Mesendoderm (in vitro differentiated cells): ENCODE measurements around the gene FKBP15.

Experiments used
- DNase-seq: peaks from one replicate; pipeline ENCODE4 v3.0.0; 2013
- H2AK5ac ChIP-seq: 2 replicates; pipeline ENCODE4 v1.6.1; 2013; ENCODE audit warnings: low read length, inconsistent platforms
- H2BK120ac ChIP-seq: 2 replicates; pipeline ENCODE4 v1.6.1; 2013; ENCODE audit warnings: low read depth, mild to moderate bottlenecking, low read length, moderate library complexity, mixed read lengths
- H2BK15ac ChIP-seq: replicated peaks from 2 replicates; pipeline ENCODE4 v1.6.1; 2013; ENCODE audit warnings: low read depth, mild to moderate bottlenecking, moderate library complexity
- H2BK5ac ChIP-seq: 2 replicates; pipeline ENCODE4 v1.6.1; 2013; ENCODE audit warnings: low read length, inconsistent platforms
- H3K18ac ChIP-seq: 2 replicates; pipeline ENCODE4 v1.6.1; 2013; ENCODE audit warnings: mild to moderate bottlenecking, low read length, mixed read lengths
- H3K23ac ChIP-seq: one replicate; pipeline ENCODE4 v1.6.1; 2013; ENCODE audit warnings: low read length
- H3K27ac ChIP-seq: 2 replicates; pipeline ENCODE4 v1.5.1; 2013; ENCODE audit warnings: low read depth, mild to moderate bottlenecking, inconsistent platforms, low read length, moderate library complexity
- H3K27me3 ChIP-seq: 2 replicates; pipeline ENCODE4 v1.6.1; 2013; ENCODE audit warnings: low read length, control low read depth, mild to moderate bottlenecking, inconsistent platforms; ENCODE audit not compliant: insufficient read depth, poor library complexity
- H3K36me3 ChIP-seq: 2 replicates; pipeline ENCODE4 v1.6.1; 2013; ENCODE audit warnings: low read length, inconsistent platforms; ENCODE audit not compliant: control insufficient read depth, insufficient read depth
- H3K4ac ChIP-seq: one replicate; pipeline ENCODE4 v1.6.1; 2013; ENCODE audit warnings: low read depth, mild to moderate bottlenecking, low read length, moderate library complexity
- H3K4me1 ChIP-seq: 2 replicates; pipeline ENCODE4 v1.6.1; 2013; ENCODE audit warnings: low read depth, low read length, inconsistent platforms; ENCODE audit not compliant: control insufficient read depth
- H3K4me2 ChIP-seq: 2 replicates; pipeline ENCODE4 v1.6.1; 2013; ENCODE audit warnings: low read length
- H3K4me3 ChIP-seq: 2 replicates; pipeline ENCODE4 v1.5.1; 2013; ENCODE audit warnings: mild to moderate bottlenecking, low read length
- H3K56ac ChIP-seq: one replicate; pipeline ENCODE4 v1.6.1; 2013; ENCODE audit warnings: low read length
- H3K79me1 ChIP-seq: 2 replicates; pipeline ENCODE4 v1.6.1; 2013; ENCODE audit warnings: low read length, inconsistent platforms
- H3K79me2 ChIP-seq: 2 replicates; pipeline ENCODE4 v1.6.1; 2013; ENCODE audit warnings: mild to moderate bottlenecking, low read length; ENCODE audit not compliant: control insufficient read depth, insufficient read depth
- H3K9ac ChIP-seq: 2 replicates; pipeline ENCODE4 v1.6.1; 2013; ENCODE audit warnings: low read length, inconsistent platforms
- H4K5ac ChIP-seq: one replicate; pipeline ENCODE4 v1.6.1; 2013; ENCODE audit warnings: low read length
- H4K8ac ChIP-seq: one replicate; pipeline ENCODE4 v1.6.1; 2013; ENCODE audit warnings: low read depth, mild to moderate bottlenecking, control low read depth, low read length, moderate library complexity
- WGBS: extraction: QIAGEN DNeasy Blood & Tissue Kit; methylation state at CpG from one replicate; pipeline ENCODE4 v1.1.7; 2013; ENCODE audit warnings: low lambda C conversion rate, missing lambda C conversion rate; ENCODE audit not compliant: insufficient coverage; ENCODE audit errors: extremely low coverage; 5-methylcytosine and 5-hydroxymethylcytosine counted together

FKBP15 gene

GRCh38 chr9:113205861-113206260 lies 15.2 kb downstream of the FKBP15 start:
- H4K8ac ChIP-seq = no peak overlapping the region
- H2BK15ac ChIP-seq = no peak overlapping the region
- no peak overlapping the region for H4K5ac ChIP-seq
- WGBS = no CpG with 5 or more reads among the region's 1 CpG
- no peak overlapping the region for H3K9ac ChIP-seq
- H3K4me3 ChIP-seq = no peak overlapping the region
- no peaks in the 10 kb centered on the region for H3K4me1 ChIP-seq
- no peak overlapping the region for H2AK5ac ChIP-seq
- H3K23ac ChIP-seq = no peak overlapping the region
- no peak overlapping the region for H3K27ac ChIP-seq
- H3K79me1 ChIP-seq = no peaks in the 10 kb centered on the region
- H3K36me3 ChIP-seq = no peaks in the 10 kb centered on the region
- H3K4ac ChIP-seq = no peak overlapping the region
- H2BK120ac ChIP-seq = no peak overlapping the region
- no peak overlapping the region for H2BK5ac ChIP-seq
- H3K4me2 ChIP-seq = no peak overlapping the region
- H3K79me2 ChIP-seq = no peaks in the 10 kb centered on the region
- no peak overlapping the region for H3K56ac ChIP-seq
- no peak overlapping the region for H3K18ac ChIP-seq
- no peaks in the 10 kb centered on the region for H3K27me3 ChIP-seq
- no peak for DNase-seq

- Histone ChIP-seq H2BK15ac (no peak overlapping the region), H3K36me3 (no peaks in the 10 kb centered on the region), H3K4me1 (no peaks in the 10 kb centered on the region), H3K4me2 (no peak overlapping the region), H3K4ac (no peak overlapping the region), H4K8ac (no peak overlapping the region), H2BK5ac (no peak overlapping the region), H3K9ac (no peak overlapping the region), H2AK5ac (no peak overlapping the region), H3K56ac (no peak overlapping the region), H3K4me3 (no peak overlapping the region), H3K79me2 (no peaks in the 10 kb centered on the region), H4K5ac (no peak overlapping the region), H3K27me3 (no peaks in the 10 kb centered on the region), H3K23ac (no peak overlapping the region), H3K18ac (no peak overlapping the region), H3K79me1 (no peaks in the 10 kb centered on the region), H3K27ac (no peak overlapping the region), H2BK120ac (no peak overlapping the region)
- no peak for DNase-seq
- no CpG with 5 or more reads among the region's 2 CpGs for WGBS
These were observed 15.6 kb downstream of the FKBP15 start for GRCh38 chr9:113205432-113205831.

- H2BK15ac ChIP-seq = no peak overlapping the region
- H3K27me3 ChIP-seq = no peaks in the 10 kb centered on the region
- no peak overlapping the region for H3K4ac ChIP-seq
- no peak overlapping the region for H2BK5ac ChIP-seq
- H3K56ac ChIP-seq = no peak overlapping the region
- no peak overlapping the region for H2AK5ac ChIP-seq
- WGBS = no CpG with 5 or more reads among the region's 4 CpGs
- no peak overlapping the region for H2BK120ac ChIP-seq
- H3K36me3 ChIP-seq = peaks cover 1% of the 10 kb centered on the region
- no peak for DNase-seq
- H3K18ac ChIP-seq = no peak overlapping the region
- H3K27ac ChIP-seq = no peak overlapping the region
- no peak overlapping the region for H3K4me2 ChIP-seq
- no peak overlapping the region for H3K23ac ChIP-seq
- no peaks in the 10 kb centered on the region for H3K79me2 ChIP-seq
- H3K79me1 ChIP-seq = no peaks in the 10 kb centered on the region
- H4K8ac ChIP-seq = no peak overlapping the region
- no peak overlapping the region for H3K4me3 ChIP-seq
- H3K9ac ChIP-seq = no peak overlapping the region
- H3K4me1 ChIP-seq = no peaks in the 10 kb centered on the region
- no peak overlapping the region for H4K5ac ChIP-seq
These were observed 21.3 kb downstream of the FKBP15 start for GRCh38 chr9:113199683-113200329.

GRCh38 chr9:113192455-113192854 lies 28.6 kb downstream of the FKBP15 start:
- Histone ChIP-seq H3K36me3 (peaks cover 1% of the 10 kb centered on the region), H3K9ac (no peak overlapping the region)

GRCh38 chr9:113187929-113188595 lies 33.0 kb downstream of the FKBP15 start:
- Histone ChIP-seq H3K36me3 (peaks cover 2% of the 10 kb centered on the region), H2BK120ac (no peak overlapping the region), H3K27me3 (no peaks in the 10 kb centered on the region), H2BK5ac (no peak overlapping the region), H3K23ac (no peak overlapping the region), H3K79me2 (no peaks in the 10 kb centered on the region), H3K27ac (no peak overlapping the region), H3K4me3 (no peak overlapping the region), H3K79me1 (no peaks in the 10 kb centered on the region), H3K4ac (no peak overlapping the region), H3K4me2 (no peak overlapping the region), H3K18ac (no peak overlapping the region), H3K4me1 (no peaks in the 10 kb centered on the region), H3K56ac (no peak overlapping the region), H4K8ac (no peak overlapping the region), H2BK15ac (no peak overlapping the region), H3K9ac (no peak overlapping the region), H2AK5ac (no peak overlapping the region), H4K5ac (no peak overlapping the region)
- no CpG with 5 or more reads among the region's 9 CpGs for WGBS
- peak; percentile 32 for DNase-seq

More at GRCh38 chr9:113192455-113192854, 28.6 kb downstream of the FKBP15 start:
- no peaks in the 10 kb centered on the region for H3K27me3 ChIP-seq
- no peak overlapping the region for H2AK5ac ChIP-seq
- WGBS = no CpG with 5 or more reads among the region's 2 CpGs
- no peaks in the 10 kb centered on the region for H3K4me1 ChIP-seq
- H3K79me2 ChIP-seq = no peaks in the 10 kb centered on the region
- DNase-seq = no peak
- no peak overlapping the region for H4K5ac ChIP-seq
- H2BK5ac ChIP-seq = no peak overlapping the region
- H2BK15ac ChIP-seq = no peak overlapping the region
- H3K56ac ChIP-seq = no peak overlapping the region
- H3K4me2 ChIP-seq = no peak overlapping the region
- no peak overlapping the region for H3K4me3 ChIP-seq
- H3K27ac ChIP-seq = no peak overlapping the region
- no peak overlapping the region for H3K18ac ChIP-seq
- no peak overlapping the region for H3K23ac ChIP-seq
- H2BK120ac ChIP-seq = no peak overlapping the region
- no peak overlapping the region for H4K8ac ChIP-seq
- H3K79me1 ChIP-seq = no peaks in the 10 kb centered on the region
- no peak overlapping the region for H3K4ac ChIP-seq
